K562 (cell line): Measurements from ENCODE around the gene TOMM22. TPM values are rescaled to one million over a fixed set of nuclear protein-coding genes. Genes with fewer than 3 reads are reported as not detected.

Experiments
- ATF3 ChIP-seq, 2 experiments: fragments of 450-650 bp in 1 of 2; sonication (generic) in 1 of 2; formaldehyde crosslinking in 1 of 2; IDR thresholded peaks in 1 of 2; conservative IDR thresholded peaks in 1 of 2; 2 replicates each; pipeline versions ENCODE4 v1.6.1 to v1.8.1; 2016 to 2023; ENCODE audit warnings: mild to moderate bottlenecking in 2 of 2, moderate library complexity in 2 of 2, inconsistent platforms in 1 of 2, missing genetic modification reagents in 1 of 2
- CHCHD3 ChIP-seq: fragments of 250-450 bp; sonication (Bioruptor Pico); IDR thresholded peaks from 2 replicates; pipeline ENCODE4 v2.1.2; 2022; ENCODE audit warnings: mild to moderate bottlenecking
- CTCF ChIP-seq, 3 experiments: IDR thresholded peaks in 2 of 3; conservative IDR thresholded peaks in 1 of 3; 2 replicates each; pipeline ENCODE4 v1.5.1; 2011 to 2012; ENCODE audit warnings: low read length in 3 of 3, mild to moderate bottlenecking in 3 of 3, control low read depth in 2 of 3, improper control_type of control experiment in 1 of 3, inconsistent platforms in 1 of 3, low read depth in 1 of 3, mixed read lengths in 1 of 3, moderate library complexity in 1 of 3; ENCODE audit not compliant: insufficient read depth in 2 of 3
- EP300 ChIP-seq: IDR thresholded peaks from 2 replicates; pipeline ENCODE4 v1.6.1; 2012; ENCODE audit warnings: low read length, improper control_type of control experiment
- GATAD2A ChIP-seq: fragments of 450-650 bp; IDR thresholded peaks from 2 replicates; pipeline ENCODE4 v1.6.1; 2017
- JUND ChIP-seq, 2 experiments: IDR thresholded peaks; 2 replicates in 1 of 2; 3 replicates in 1 of 2; pipeline ENCODE4 v1.6.1; 2011; ENCODE audit warnings: borderline replicate concordance in 2 of 2, low read depth in 2 of 2, low read length in 2 of 2, improper control_type of control experiment in 1 of 2, missing biosample characterization in 1 of 2, missing genetic modification characterization in 1 of 2, missing genetic modification reagents in 1 of 2
- KAT8 ChIP-seq: fragments of 450-650 bp; IDR thresholded peaks from 2 replicates; pipeline ENCODE4 v1.6.1; 2016; ENCODE audit warnings: low read depth, mild to moderate bottlenecking
- MAX ChIP-seq: sonication (generic); formaldehyde crosslinking; IDR thresholded peaks from 2 replicates; pipeline ENCODE4 v1.9.0; 2022; ENCODE audit warnings: mild to moderate bottlenecking, missing genetic modification reagents
- NFE2L1 ChIP-seq: fragments of 450-650 bp; IDR thresholded peaks from 2 replicates; pipeline ENCODE4 v1.6.1; 2016; ENCODE audit warnings: missing genetic modification characterization, low read depth, mild to moderate bottlenecking, missing compliant biosample characterization, moderate library complexity, borderline replicate concordance
- PHTF2 ChIP-seq: fragments of 250-450 bp; sonication (Bioruptor Pico); IDR thresholded peaks from 2 replicates; pipeline ENCODE4 v1.5.0; 2021; ENCODE audit warnings: mild to moderate bottlenecking
- RAD51 ChIP-seq: fragments of 450-650 bp; IDR thresholded peaks from 2 replicates; pipeline ENCODE4 v1.7.1; 2016; ENCODE audit warnings: low read depth, mild to moderate bottlenecking, borderline replicate concordance
- RCOR1 ChIP-seq, 2 experiments: IDR thresholded peaks; 2 replicates each; pipeline ENCODE4 v1.6.1; 2012; ENCODE audit warnings: low read depth in 2 of 2, low read length in 2 of 2, borderline replicate concordance in 1 of 2, improper control_type of control experiment in 1 of 2
- RFX1 ChIP-seq: fragments of 450-650 bp; IDR thresholded peaks from 2 replicates; pipeline ENCODE4 v1.6.1; 2016; ENCODE audit warnings: mild to moderate bottlenecking, moderate library complexity
- TFAP4 ChIP-seq: sonication (generic); formaldehyde crosslinking; IDR thresholded peaks from 2 replicates; pipeline ENCODE4 v1.8.0; 2022; ENCODE audit warnings: missing genetic modification reagents, mild to moderate bottlenecking, moderate library complexity, borderline replicate concordance
- ZZZ3 ChIP-seq: fragments of 450-650 bp; IDR thresholded peaks from 2 replicates; pipeline ENCODE4 v1.6.1; 2016; ENCODE audit warnings: antibody characterized with exemption, mild to moderate bottlenecking, moderate library complexity
- polyA plus RNA-seq, 8 experiments: library from polyadenylated mRNA; depleted of rRNA in 4 of 8; stranded (reverse) in 5 of 8; unstranded in 3 of 8; fragments of >200 nt; fragmentation: Nextera tagmentation in 2 of 8; fragmentation: Illumina TruSeq in 1 of 8; extraction: Ambion mirVana in 2 of 8; extraction: Trizol in 1 of 8; gene quantifications; 2 replicates each; pipeline versions ENCODE4 v1.2.1 to v1.2.3, GENCODE V29; 2011 to 2014; ENCODE audit warnings: inconsistent platforms in 1 of 8, missing spikeins in 1 of 8
- total RNA-seq, 7 experiments: library from RNA; depleted of rRNA in 6 of 7; stranded (reverse); fragments of >200 nt in 6 of 7; fragmentation: Illumina TruSeq in 2 of 7; extraction: Trizol in 2 of 7; gene quantifications; 2 replicates each; pipeline versions ENCODE4 v1.2.1 to v1.2.3, GENCODE V29; 2011 to 2021; ENCODE audit warnings: low replicate concordance in 1 of 7
- TF ChIP-seq, protein P1 (sequence below): IDR thresholded peaks from 2 replicates; pipeline ENCODE4 v1.6.1; 2016; ENCODE audit warnings: missing genetic modification characterization, missing compliant biosample characterization
- TF ChIP-seq, protein P2 (sequence below): fragments of 450-650 bp; conservative IDR thresholded peaks from 2 replicates; pipeline ENCODE4 v1.6.1; 2016; ENCODE audit warnings: missing genetic modification characterization, low read depth, mild to moderate bottlenecking, missing compliant biosample characterization, moderate library complexity
- TF ChIP-seq, protein P3 (sequence below): fragments of 450-650 bp; formaldehyde crosslinking; IDR thresholded peaks from 2 replicates; pipeline ENCODE4 v1.4.0; 2020; ENCODE audit warnings: mild to moderate bottlenecking, moderate library complexity

Gene TOMM22
- total and polyA plus RNA-seq, 9 of the 15 experiments (the other 6 are each of a cell fraction or from before 2014, with no cell fraction given), result 25.8 to 108 (median 73.8) TPM

DNA sequence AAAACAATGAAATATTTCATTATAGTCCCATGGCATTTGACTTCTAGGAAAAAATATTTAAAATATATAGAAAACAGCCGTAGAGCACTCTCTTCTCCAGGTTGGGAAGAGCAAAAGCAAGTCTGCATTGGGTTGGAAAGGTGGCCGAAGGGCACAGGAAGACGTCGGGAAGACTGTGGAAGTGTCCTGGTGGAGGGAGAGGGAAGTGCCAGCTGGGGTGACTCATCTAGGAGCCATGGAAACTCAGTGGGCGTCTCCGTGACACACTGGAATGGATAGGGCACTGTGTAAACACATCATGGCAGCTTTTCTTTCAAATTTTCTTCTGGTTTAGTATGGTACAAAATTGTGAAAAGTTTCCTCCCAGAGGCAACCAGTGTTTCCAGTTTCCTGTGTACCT, 36.7 kb downstream of the TOMM22 start (continued):
- TF ChIP-seq ATF3 (IDR thresholded peaks at IDR 0.05), result peak; percentile 37; the same call in 1 of the 2 replicates
- no peak for TF ChIP-seq ATF3 (CRISPR knock-in tag; conservative IDR thresholded peaks at IDR 0.05)
- TF ChIP-seq MAX (CRISPR knock-in tag), result no peak
- no peak for TF ChIP-seq RAD51
- TF ChIP-seq PHTF2 (CRISPR knock-in tag), result no peak
- TF ChIP-seq RFX1, result peak; percentile 33
- TF ChIP-seq, protein P1, sequence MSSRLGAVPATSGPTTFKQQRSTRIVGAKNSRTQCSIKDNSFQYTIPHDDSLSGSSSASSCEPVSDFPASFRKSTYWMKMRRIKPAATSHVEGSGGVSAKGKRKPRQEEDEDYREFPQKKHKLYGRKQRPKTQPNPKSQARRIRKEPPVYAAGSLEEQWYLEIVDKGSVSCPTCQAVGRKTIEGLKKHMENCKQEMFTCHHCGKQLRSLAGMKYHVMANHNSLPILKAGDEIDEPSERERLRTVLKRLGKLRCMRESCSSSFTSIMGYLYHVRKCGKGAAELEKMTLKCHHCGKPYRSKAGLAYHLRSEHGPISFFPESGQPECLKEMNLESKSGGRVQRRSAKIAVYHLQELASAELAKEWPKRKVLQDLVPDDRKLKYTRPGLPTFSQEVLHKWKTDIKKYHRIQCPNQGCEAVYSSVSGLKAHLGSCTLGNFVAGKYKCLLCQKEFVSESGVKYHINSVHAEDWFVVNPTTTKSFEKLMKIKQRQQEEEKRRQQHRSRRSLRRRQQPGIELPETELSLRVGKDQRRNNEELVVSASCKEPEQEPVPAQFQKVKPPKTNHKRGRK, result no peak
- TF ChIP-seq, protein P2, sequence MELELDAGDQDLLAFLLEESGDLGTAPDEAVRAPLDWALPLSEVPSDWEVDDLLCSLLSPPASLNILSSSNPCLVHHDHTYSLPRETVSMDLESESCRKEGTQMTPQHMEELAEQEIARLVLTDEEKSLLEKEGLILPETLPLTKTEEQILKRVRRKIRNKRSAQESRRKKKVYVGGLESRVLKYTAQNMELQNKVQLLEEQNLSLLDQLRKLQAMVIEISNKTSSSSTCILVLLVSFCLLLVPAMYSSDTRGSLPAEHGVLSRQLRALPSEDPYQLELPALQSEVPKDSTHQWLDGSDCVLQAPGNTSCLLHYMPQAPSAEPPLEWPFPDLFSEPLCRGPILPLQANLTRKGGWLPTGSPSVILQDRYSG (tag), result no peak
- TF ChIP-seq KAT8, result no peak
- TF ChIP-seq TFAP4, result peak; percentile 25; the same call in 1 of the 2 replicates
- TF ChIP-seq EP300, result no peak
- TF ChIP-seq JUND (IDR thresholded peaks at IDR 0.05; ENCODE audit: borderline replicate concordance, low read depth, low read length), result 0 out of 2 replicates have a peak, but pooled peaks have one; percentile 18
- no peak for TF ChIP-seq JUND (tag; IDR thresholded peaks at IDR 0.05; ENCODE audit: borderline replicate concordance, low read depth, low read length)
- no peak for TF ChIP-seq NFE2L1
- TF ChIP-seq RCOR1 (IDR thresholded peaks at IDR 0.05; ENCODE audit: borderline replicate concordance in 1 of 2, low read depth in 2 of 2, low read length in 2 of 2), result no peak
- TF ChIP-seq, protein P3, sequence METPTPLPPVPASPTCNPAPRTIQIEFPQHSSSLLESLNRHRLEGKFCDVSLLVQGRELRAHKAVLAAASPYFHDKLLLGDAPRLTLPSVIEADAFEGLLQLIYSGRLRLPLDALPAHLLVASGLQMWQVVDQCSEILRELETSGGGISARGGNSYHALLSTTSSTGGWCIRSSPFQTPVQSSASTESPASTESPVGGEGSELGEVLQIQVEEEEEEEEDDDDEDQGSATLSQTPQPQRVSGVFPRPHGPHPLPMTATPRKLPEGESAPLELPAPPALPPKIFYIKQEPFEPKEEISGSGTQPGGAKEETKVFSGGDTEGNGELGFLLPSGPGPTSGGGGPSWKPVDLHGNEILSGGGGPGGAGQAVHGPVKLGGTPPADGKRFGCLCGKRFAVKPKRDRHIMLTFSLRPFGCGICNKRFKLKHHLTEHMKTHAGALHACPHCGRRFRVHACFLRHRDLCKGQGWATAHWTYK (CRISPR knock-in tag), result no peak
- TF ChIP-seq CTCF (IDR thresholded peaks at IDR 0.05 in 2 of 3, conservative IDR thresholded peaks at IDR 0.05 in 1 of 3; ENCODE audit: insufficient read depth in 2 of 3, low read depth in 1 of 3, low read length in 3 of 3), result peak in 2 of 3 experiments; percentile 6 to 18; a peak in 1 of 6 replicates
- TF ChIP-seq CHCHD3, result no peak
- TF ChIP-seq ZZZ3, result no peak
- TF ChIP-seq GATAD2A, result no peak
